K562 (cell line): ENCODE measurements around the gene MTSS2. TPM values are rescaled to one million over a fixed set of nuclear protein-coding genes. Genes with fewer than 3 reads are reported as not detected.
A peak's percentile ranks its signal among the peaks of the same experiment; 100 is the strongest.

ENCODE experiments used
- ATAC-seq: fragments of 200-7000 bp; cut with Tn5 transposase; 3 replicates; pipeline ENCODE4 v1.9.1; 2020; ENCODE audit warnings: moderate library complexity
- BruUV-seq: library from RNA; stranded (reverse); fragments of 400-500 nt; replicated peaks from 2 replicates; lab custom pipeline; 2021; lab: Mats Ljungman, UMichigan
- CTCF ChIA-PET: fragments of 300-600 bp; formaldehyde crosslinking; extraction: SDS; loops from one replicate; lab custom pipeline; 2021; ENCODE audit warnings: low intra/inter-chr PET ratio; lab: Yijun Ruan, JAX
- POLR2A ChIA-PET: fragments of 300-600, 350-650 bp; sonication (Branson Sonifier 250); formaldehyde crosslinking; extraction: SDS; loops from one replicate; lab custom pipeline; 2021; ENCODE audit warnings: antibody characterized with exemption, inconsistent platforms; lab: Yijun Ruan, JAX
- DNase-seq, 4 experiments: peaks; one replicate each; pipeline versions ENCODE4 v3.0.0 to v3.0.0-alpha.2; 2011 to 2018; ENCODE audit warnings: low spot score in 3 of 4, mixed read lengths in 3 of 4; ENCODE audit errors: extremely low read depth in 1 of 4
- FAIRE-seq: peaks from 2 replicates; lab custom pipeline; 2011; peaks lifted over from hg19 to GRCh38; lab: Jason Lieb, UNC
- H2AFZ ChIP-seq: 2 replicates; pipeline ENCODE4 v1.6.0; 2011; ENCODE audit warnings: low read depth, low read length, control low read depth, inconsistent platforms
- H3K27ac ChIP-seq: fragments of 200-600 bp; 3 replicates; pipeline ENCODE4 v1.8.0; 2011; ENCODE audit warnings: low read depth, mild to moderate bottlenecking, control low read depth, inconsistent platforms, low read length, moderate library complexity, mixed read lengths; ENCODE audit errors: extremely low read depth
- H3K27me3 ChIP-seq, 2 experiments: fragments of 300-600 bp in 1 of 2; 2 replicates in 1 of 2; 3 replicates in 1 of 2; pipeline versions ENCODE4 v1.6.0 to v1.8.0; 2011; ENCODE audit warnings: inconsistent platforms in 2 of 2, low read length in 2 of 2, mild to moderate bottlenecking in 1 of 2, mixed read lengths in 1 of 2, moderate library complexity in 1 of 2; ENCODE audit not compliant: control insufficient read depth in 2 of 2, insufficient read depth in 2 of 2
- H3K36me3 ChIP-seq: fragments of 300-600 bp; 3 replicates; pipeline ENCODE4 v1.8.0; 2011; ENCODE audit warnings: mild to moderate bottlenecking, low read length, inconsistent platforms; ENCODE audit not compliant: control insufficient read depth, insufficient read depth
- H3K4me1 ChIP-seq, 2 experiments: fragments of 200-600 bp in 1 of 2; replicated peaks in 1 of 2; 2 replicates in 1 of 2; 3 replicates in 1 of 2; pipeline versions ENCODE4 v1.5.1 to v1.8.0; 2011; ENCODE audit warnings: inconsistent platforms in 2 of 2, low read length in 2 of 2, mild to moderate bottlenecking in 1 of 2, mixed read lengths in 1 of 2, moderate library complexity in 1 of 2; ENCODE audit not compliant: control insufficient read depth in 2 of 2, insufficient read depth in 2 of 2
- H3K4me2 ChIP-seq: 2 replicates; pipeline ENCODE4 v1.6.1; 2011; ENCODE audit warnings: low read length, control low read depth, inconsistent platforms, mixed read lengths; ENCODE audit not compliant: insufficient read depth
- H3K4me3 ChIP-seq: fragments of 200-600 bp; sonication (generic), shearing (Covaris generic); 2 replicates; pipeline ENCODE4 v1.5.1; 2016; ENCODE audit warnings: control low read depth, inconsistent platforms
- H3K79me2 ChIP-seq: fragments of 200-600 bp; 3 replicates; pipeline ENCODE4 v1.8.0; 2011; ENCODE audit warnings: low read length, inconsistent platforms; ENCODE audit not compliant: control insufficient read depth, insufficient read depth
- H3K9ac ChIP-seq, 2 experiments: 2 replicates each; pipeline versions ENCODE4 v1.6.0 to v1.6.1; 2011; ENCODE audit warnings: low read depth in 2 of 2, low read length in 2 of 2, control low read depth in 1 of 2, inconsistent platforms in 1 of 2, mild to moderate bottlenecking in 1 of 2, mixed read lengths in 1 of 2; ENCODE audit not compliant: insufficient read depth in 1 of 2
- H3K9me1 ChIP-seq: one replicate; pipeline ENCODE4 v1.6.0; 2011; ENCODE audit warnings: inconsistent platforms, mild to moderate bottlenecking, low read length, moderate library complexity; ENCODE audit not compliant: control insufficient read depth, insufficient read depth
- H3K9me3 ChIP-seq: replicated peaks from 2 replicates; pipeline ENCODE4 v1.5.1; 2011; ENCODE audit warnings: low read depth, low read length, inconsistent platforms; ENCODE audit not compliant: control insufficient read depth, insufficient read depth
- H4K20me1 ChIP-seq: replicated peaks from 2 replicates; pipeline ENCODE4 v1.6.1; 2011; ENCODE audit warnings: low read length, inconsistent platforms, mixed read lengths; ENCODE audit not compliant: control insufficient read depth, insufficient read depth
- BRD9 ChIP-seq: fragments of 450-650 bp; IDR thresholded peaks from 2 replicates; pipeline ENCODE4 v1.6.1; 2018; ENCODE audit warnings: low read depth; ENCODE audit not compliant: partially characterized antibody
- CCAR2 ChIP-seq: fragments of 200-400 bp; formaldehyde crosslinking; IDR thresholded peaks from 2 replicates; pipeline ENCODE4 v1.6.1; 2017; ENCODE audit warnings: mild to moderate bottlenecking, low read depth, low read length
- CHD1 ChIP-seq: fragments of 200-600 bp; sonication (generic); IDR thresholded peaks from one replicate; pipeline ENCODE4 v1.6.1; 2012; ENCODE audit warnings: mild to moderate bottlenecking, moderate library complexity, low read length, inconsistent platforms
- CTBP1 ChIP-seq: fragments of 450-650 bp; IDR thresholded peaks from 2 replicates; pipeline ENCODE4 v1.6.1; 2016; ENCODE audit warnings: borderline replicate concordance
- EHMT2 ChIP-seq: fragments of 450-650 bp; IDR thresholded peaks from 2 replicates; pipeline ENCODE4 v1.6.1; 2018; ENCODE audit warnings: antibody characterized with exemption
- GABPB1 ChIP-seq: sonication (generic); formaldehyde crosslinking; IDR thresholded peaks from 2 replicates; pipeline ENCODE4 v1.8.0; 2022; ENCODE audit warnings: mild to moderate bottlenecking, missing genetic modification reagents
- JUND ChIP-seq, 2 experiments: IDR thresholded peaks; 2 replicates in 1 of 2; 3 replicates in 1 of 2; pipeline ENCODE4 v1.6.1; 2011; ENCODE audit warnings: borderline replicate concordance in 2 of 2, low read depth in 2 of 2, low read length in 2 of 2, improper control_type of control experiment in 1 of 2, missing biosample characterization in 1 of 2, missing genetic modification characterization in 1 of 2, missing genetic modification reagents in 1 of 2
- MEIS2 ChIP-seq: fragments of 450-650 bp; IDR thresholded peaks from 2 replicates; pipeline ENCODE4 v1.6.1; 2014; ENCODE audit warnings: mild to moderate bottlenecking; ENCODE audit not compliant: partially characterized antibody
- NEUROD1 ChIP-seq: fragments of 150-350 bp; IDR thresholded peaks from 2 replicates; pipeline ENCODE4 v1.6.1; 2014; ENCODE audit warnings: borderline replicate concordance, low read length, low read depth; ENCODE audit not compliant: partially characterized antibody
- NFIX ChIP-seq: fragments of 250-450 bp; sonication (Bioruptor Pico); IDR thresholded peaks from 2 replicates; pipeline ENCODE4 v1.4.0; 2020; ENCODE audit warnings: low read depth, mild to moderate bottlenecking, moderate library complexity
- OTX1 ChIP-seq: fragments of 450-650 bp; formaldehyde crosslinking; IDR thresholded peaks from 2 replicates; pipeline ENCODE4 v1.4.0; 2022; ENCODE audit warnings: mild to moderate bottlenecking
- SIN3B ChIP-seq: fragments of 450-650 bp; IDR thresholded peaks from 2 replicates; pipeline ENCODE4 v1.6.1; 2017; ENCODE audit warnings: low read depth, mild to moderate bottlenecking, moderate library complexity
- SPI1 ChIP-seq: IDR thresholded peaks from 2 replicates; pipeline ENCODE4 v1.6.1; 2011; ENCODE audit warnings: low read depth, low read length, control low read depth, borderline replicate concordance
- STAT5A ChIP-seq: IDR thresholded peaks from 2 replicates; pipeline ENCODE4 v1.6.1; 2012; ENCODE audit warnings: low read length, inconsistent platforms, borderline replicate concordance
- TRIM24 ChIP-seq, 2 experiments: fragments of 450-650 bp; IDR thresholded peaks; 2 replicates each; pipeline ENCODE4 v1.6.1; 2016
- ZFPM2 ChIP-seq: fragments of 250-450 bp; sonication (Bioruptor Pico); IDR thresholded peaks from 2 replicates; pipeline ENCODE4 v1.5.1; 2022; ENCODE audit warnings: mild to moderate bottlenecking
- ZNF175 ChIP-seq: fragments of 200-800 bp; sonication (Bioruptor generic); IDR thresholded peaks from 2 replicates; pipeline ENCODE4 v1.6.1; 2016; ENCODE audit warnings: low read depth, mild to moderate bottlenecking, missing genetic modification characterization, missing compliant biosample characterization
- ZNF3 ChIP-seq: fragments of 250-450 bp; sonication (Bioruptor Pico); IDR thresholded peaks from 2 replicates; pipeline ENCODE4 v1.5.0; 2021; ENCODE audit warnings: mild to moderate bottlenecking, moderate library complexity
- ZZZ3 ChIP-seq: fragments of 450-650 bp; IDR thresholded peaks from 2 replicates; pipeline ENCODE4 v1.6.1; 2016; ENCODE audit warnings: antibody characterized with exemption, mild to moderate bottlenecking, moderate library complexity
- WGBS: fragments of 100-300 bp; shearing (Covaris generic); methylation state at CpG from one replicate; pipeline ENCODE4 v1.1.6; 2016; ENCODE audit warnings: low coverage, mixed read lengths; ENCODE audit not compliant: insufficient coverage; ENCODE audit errors: missing lambda C conversion rate; 5-methylcytosine and 5-hydroxymethylcytosine counted together
- in situ Hi-C: fragments of 300-500 bp; cut with MboI; formaldehyde crosslinking; loops from 4 replicates; pipeline ENCODE4 v1.15.0; 2018; ENCODE audit warnings: inconsistent platforms, mixed read lengths
- intact Hi-C: fragments of 100-400 bp; cut with micrococcal nuclease; formaldehyde crosslinking; loops from 2 replicates; pipeline ENCODE4 v1.14.2; 2022
- polyA plus RNA-seq, 8 experiments: library from polyadenylated mRNA; depleted of rRNA in 4 of 8; stranded (reverse) in 5 of 8; unstranded in 3 of 8; fragments of >200 nt; fragmentation: Nextera tagmentation in 2 of 8; fragmentation: Illumina TruSeq in 1 of 8; extraction: Ambion mirVana in 2 of 8; extraction: Trizol in 1 of 8; gene quantifications; 2 replicates each; pipeline versions ENCODE4 v1.2.1 to v1.2.3, GENCODE V29; 2011 to 2014; ENCODE audit warnings: inconsistent platforms in 1 of 8, missing spikeins in 1 of 8
- total RNA-seq, 7 experiments: library from RNA; depleted of rRNA in 6 of 7; stranded (reverse); fragments of >200 nt in 6 of 7; fragmentation: Illumina TruSeq in 2 of 7; extraction: Trizol in 2 of 7; gene quantifications; 2 replicates each; pipeline versions ENCODE4 v1.2.1 to v1.2.3, GENCODE V29; 2011 to 2021; ENCODE audit warnings: low replicate concordance in 1 of 7
- TF ChIP-seq, protein P1 (sequence below): sonication (generic); formaldehyde crosslinking; IDR thresholded peaks from 2 replicates; pipeline ENCODE4 v1.8.1; 2023; ENCODE audit warnings: mild to moderate bottlenecking, missing genetic modification reagents, moderate library complexity
- TF ChIP-seq, protein P2 (sequence below): fragments of 450-650 bp; formaldehyde crosslinking; IDR thresholded peaks from 2 replicates; pipeline ENCODE4 v1.4.0; 2022; ENCODE audit warnings: mild to moderate bottlenecking, moderate library complexity

Gene MTSS2
- total and polyA plus RNA-seq, 9 of the 15 experiments (the other 6 are each of a cell fraction or from before 2014, with no cell fraction given) = 0.11 to 60.3 (median 16.9) TPM

GRCh38 chr16:70695331-70696070 lies 9.6 kb upstream of the MTSS2 start:
- peaks cover 25 to 77% of the 10 kb centered on the region in 2 experiments for H3K4me1 ChIP-seq
- intact Hi-C loops = no loop called here
- peak overlapping the region; percentile 84 for H2AFZ ChIP-seq
- H3K36me3 ChIP-seq = peaks cover 25% of the 10 kb centered on the region; the same call in 1 of the 3 replicates
- no peaks in the 10 kb centered on the region for H3K9me3 ChIP-seq
- H3K4me2 ChIP-seq = peak overlapping the region; percentile 91
- FAIRE-seq (peak; percentile 96), ATAC-seq (peak; percentile 95), DNase-seq (peak; percentile 82 to 93 (median 88))
- 10% methylated on average over 14 of the region's 14 CpGs for WGBS
- H3K79me2 ChIP-seq = no peaks in the 10 kb centered on the region
- peak overlapping the region; percentile 85 for H3K27ac ChIP-seq
- ChIA-PET CTCF (no interaction called here), POLR2A (interaction anchor here (0.6 to 1.7 kb wide), 5 partner anchors 8 to 114 kb away, joined by 3 to 10 read pairs (median 3); no protein-coding TSS in a partner anchor)
- H3K27me3 ChIP-seq = no peaks in the 10 kb centered on the region
- no peaks in the 10 kb centered on the region for H3K9me1 ChIP-seq
- no TSS peak for BruUV-seq
- H3K9ac ChIP-seq = peak overlapping the region; percentile 44 to 79
- H3K4me3 ChIP-seq = 0 out of 2 replicates have a peak overlapping the region, but pooled peaks have one; percentile 15
- no peaks in the 10 kb centered on the region for H4K20me1 ChIP-seq
- in situ Hi-C loops = no loop called here
- TF ChIP-seq, protein P1, sequence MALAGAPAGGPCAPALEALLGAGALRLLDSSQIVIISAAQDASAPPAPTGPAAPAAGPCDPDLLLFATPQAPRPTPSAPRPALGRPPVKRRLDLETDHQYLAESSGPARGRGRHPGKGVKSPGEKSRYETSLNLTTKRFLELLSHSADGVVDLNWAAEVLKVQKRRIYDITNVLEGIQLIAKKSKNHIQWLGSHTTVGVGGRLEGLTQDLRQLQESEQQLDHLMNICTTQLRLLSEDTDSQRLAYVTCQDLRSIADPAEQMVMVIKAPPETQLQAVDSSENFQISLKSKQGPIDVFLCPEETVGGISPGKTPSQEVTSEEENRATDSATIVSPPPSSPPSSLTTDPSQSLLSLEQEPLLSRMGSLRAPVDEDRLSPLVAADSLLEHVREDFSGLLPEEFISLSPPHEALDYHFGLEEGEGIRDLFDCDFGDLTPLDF (CRISPR knock-in tag) = no peak
- peak; percentile 87 to 92 for TF ChIP-seq TRIM24 (IDR thresholded peaks at IDR 0.05)
- TF ChIP-seq OTX1 (CRISPR knock-in tag) = 0 out of 2 replicates have a peak, but pooled peaks have one; percentile 63
- no peak for TF ChIP-seq ZNF3 (CRISPR knock-in tag)
- TF ChIP-seq ZZZ3 = no peak
- peak; percentile 20 for TF ChIP-seq MEIS2
- TF ChIP-seq CTBP1 = peak; percentile 89
- TF ChIP-seq NEUROD1 = peak; percentile 90
- TF ChIP-seq STAT5A = peak; percentile 75; the same call in 1 of the 2 replicates
- TF ChIP-seq EHMT2 = no peak
- TF ChIP-seq ZNF175 (CRISPR knock-in tag) = no peak
- TF ChIP-seq SPI1 = no peak; the same call in 1 of the 2 replicates
- no peak for TF ChIP-seq CCAR2
- 0 out of 2 replicates have a peak, but pooled peaks have one; percentile 12 for TF ChIP-seq SIN3B
- no peak for TF ChIP-seq NFIX
- TF ChIP-seq CHD1 = no peak
- no peak for TF ChIP-seq ZFPM2
- TF ChIP-seq JUND (IDR thresholded peaks at IDR 0.05; ENCODE audit: borderline replicate concordance, low read depth, low read length) = peak; percentile 51; the same call in 1 of the 2 replicates
- TF ChIP-seq JUND (tag; IDR thresholded peaks at IDR 0.05; ENCODE audit: borderline replicate concordance, low read depth, low read length) = peak; percentile 27; the same call in 1 of the 3 replicates
- peak; percentile 43; the same call in 1 of the 2 replicates for TF ChIP-seq GABPB1 (CRISPR knock-in tag)
- TF ChIP-seq BRD9 = peak; percentile 19
- TF ChIP-seq, protein P2, sequence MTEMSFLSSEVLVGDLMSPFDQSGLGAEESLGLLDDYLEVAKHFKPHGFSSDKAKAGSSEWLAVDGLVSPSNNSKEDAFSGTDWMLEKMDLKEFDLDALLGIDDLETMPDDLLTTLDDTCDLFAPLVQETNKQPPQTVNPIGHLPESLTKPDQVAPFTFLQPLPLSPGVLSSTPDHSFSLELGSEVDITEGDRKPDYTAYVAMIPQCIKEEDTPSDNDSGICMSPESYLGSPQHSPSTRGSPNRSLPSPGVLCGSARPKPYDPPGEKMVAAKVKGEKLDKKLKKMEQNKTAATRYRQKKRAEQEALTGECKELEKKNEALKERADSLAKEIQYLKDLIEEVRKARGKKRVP (CRISPR knock-in tag) = 0 out of 2 replicates have a peak, but pooled peaks have one; percentile 9
